ENCODE measurements around the gene C5AR2. TPM values are rescaled to one million over a fixed set of nuclear protein-coding genes. Genes with fewer than 3 reads are reported as not detected.
"Not testable (repeated sequence)": the region's sequence is repeated elsewhere in the genome, so short reads cannot be mapped to it uniquely, and the experiment has no call there.

Gene C5AR2
- total and polyA plus RNA-seq, 2 experiments from 2014 or later: 0.28 TPM; not detected in 1

- not testable (repeated sequence) for H3K4me1 Mint-ChIP-seq; H2AFZ ChIP-seq; H3K9me2 ChIP-seq (ENCODE audit: insufficient read depth); H3K27me3 ChIP-seq (ENCODE audit: insufficient read depth); H3K9me3 Mint-ChIP-seq; H3K4me3 Mint-ChIP-seq; H3K27ac ChIP-seq (ENCODE audit: low read depth); H4K20me1 ChIP-seq (replicated peaks; ENCODE audit: insufficient read depth); H3K4me2 ChIP-seq; H3K4me1 ChIP-seq (ENCODE audit: insufficient read depth); ATAC-seq; DNase-seq (ENCODE audit: low spot score); H3K36me3 ChIP-seq (ENCODE audit: insufficient read depth); H3K27ac Mint-ChIP-seq; H3K79me2 ChIP-seq (replicated peaks; ENCODE audit: insufficient read depth); H3K4me3 ChIP-seq; H3F3A ChIP-seq (replicated peaks; ENCODE audit: low read depth)
- H3K27me3 Mint-ChIP-seq (ENCODE audit: insufficient read depth, low read depth, poor library complexity): peaks cover 22% of the 10 kb centered on the region
- H3K36me3 Mint-ChIP-seq (ENCODE audit: low read depth): peaks cover 24% of the 10 kb centered on the region
These were observed 52.6 kb downstream of the C5AR2 start for GRCh38 chr19:47384533-47384932.

DNA sequence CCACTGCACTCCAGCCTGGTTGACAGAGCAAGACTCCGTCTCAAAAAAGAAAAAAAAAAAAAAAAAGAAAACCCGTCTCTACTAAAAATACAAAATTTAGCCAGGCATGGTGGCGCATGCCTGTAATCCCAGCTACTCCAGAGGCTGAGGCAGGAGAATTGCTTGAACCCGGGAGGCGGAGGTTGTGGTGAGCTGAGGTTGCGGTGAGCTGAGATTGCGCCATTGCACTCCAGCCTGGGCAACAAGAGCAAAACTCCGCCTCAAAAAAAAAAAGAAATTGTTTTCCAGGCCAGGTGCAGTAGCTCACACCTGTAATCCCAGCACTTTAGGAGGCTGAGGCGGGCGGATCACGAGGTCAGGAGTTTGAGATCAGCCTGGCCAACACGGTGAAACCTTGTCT lies 54.6 kb downstream of the C5AR2 start:
- not testable (repeated sequence) for H4K20me1 ChIP-seq (replicated peaks; ENCODE audit: insufficient read depth); H3K4me2 ChIP-seq; H3K9me2 ChIP-seq (ENCODE audit: insufficient read depth); DNase-seq (ENCODE audit: low spot score); H2AFZ ChIP-seq; H3K36me3 ChIP-seq (ENCODE audit: insufficient read depth); ATAC-seq; H3K4me1 ChIP-seq (ENCODE audit: insufficient read depth); H3K79me2 ChIP-seq (replicated peaks; ENCODE audit: insufficient read depth); H3K9me3 Mint-ChIP-seq; H3K4me3 Mint-ChIP-seq; H3K4me3 ChIP-seq; H3K27me3 ChIP-seq (ENCODE audit: insufficient read depth); H3K27ac ChIP-seq (ENCODE audit: low read depth); H3K27ac Mint-ChIP-seq; H3K36me3 Mint-ChIP-seq (ENCODE audit: low read depth)
- Mint-ChIP-seq H3K4me1 (peaks cover 15% of the 10 kb centered on the region), H3K27me3 (ENCODE audit: insufficient read depth, low read depth, poor library complexity) (peaks cover 27% of the 10 kb centered on the region)
- peaks cover 17% of the 10 kb centered on the region for H3F3A ChIP-seq (replicated peaks; ENCODE audit: low read depth)

DNA sequence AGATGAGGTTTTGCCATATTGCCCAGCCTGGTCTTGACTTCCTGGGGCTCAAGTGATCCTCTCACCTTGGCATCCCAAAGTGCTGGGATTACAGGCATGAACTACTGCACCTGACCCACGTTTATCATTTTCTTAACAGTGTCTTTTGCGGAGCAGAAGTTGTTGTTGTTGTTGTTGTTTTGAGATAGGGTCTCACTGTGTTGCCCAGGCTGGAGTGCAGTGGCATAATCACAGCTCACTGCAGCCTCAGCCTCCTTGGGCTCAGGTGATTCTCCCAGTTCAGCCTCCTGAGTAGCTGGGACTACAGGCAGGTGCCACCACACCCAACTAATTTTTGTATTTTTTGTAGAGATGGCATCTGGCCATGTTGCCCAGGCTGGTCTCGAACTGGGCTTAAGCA lies 55.6 kb downstream of the C5AR2 start:
- peaks cover 15% of the 10 kb centered on the region for H3K9me3 Mint-ChIP-seq
- H3K27me3 Mint-ChIP-seq (ENCODE audit: insufficient read depth, low read depth, poor library complexity): peaks cover 26% of the 10 kb centered on the region

GRCh38 chr19:47388721-47389120 lies 56.7 kb downstream of the C5AR2 start:
- Mint-ChIP-seq H3K4me1 (peaks cover 15% of the 10 kb centered on the region), H3K27me3 (ENCODE audit: insufficient read depth, low read depth, poor library complexity) (peaks cover 28% of the 10 kb centered on the region), H3K36me3 (ENCODE audit: low read depth) (peaks cover 22% of the 10 kb centered on the region), H3K9me3 (peaks cover 26% of the 10 kb centered on the region)
- not testable (repeated sequence) for H3K4me3 Mint-ChIP-seq; H4K20me1 ChIP-seq (replicated peaks; ENCODE audit: insufficient read depth); H3K36me3 ChIP-seq (ENCODE audit: insufficient read depth); H3K4me3 ChIP-seq; ATAC-seq; H3K79me2 ChIP-seq (replicated peaks; ENCODE audit: insufficient read depth); H3K27ac Mint-ChIP-seq; H3K27ac ChIP-seq (ENCODE audit: low read depth); H3K9me2 ChIP-seq (ENCODE audit: insufficient read depth); H3K4me1 ChIP-seq (ENCODE audit: insufficient read depth); H3K27me3 ChIP-seq (ENCODE audit: insufficient read depth); H3K4me2 ChIP-seq; DNase-seq (ENCODE audit: low spot score); H2AFZ ChIP-seq
- peaks cover 11% of the 10 kb centered on the region; the same call in 1 of the 2 replicates for H3F3A ChIP-seq (replicated peaks; ENCODE audit: low read depth)

More for the DNA sequence above, 55.6 kb downstream of the C5AR2 start:
- not testable (repeated sequence) for H3K27ac Mint-ChIP-seq; H3K9me2 ChIP-seq (ENCODE audit: insufficient read depth); H3K4me1 ChIP-seq (ENCODE audit: insufficient read depth); H3K27ac ChIP-seq (ENCODE audit: low read depth); DNase-seq (ENCODE audit: low spot score); ATAC-seq; H3K27me3 ChIP-seq (ENCODE audit: insufficient read depth); H3K4me3 Mint-ChIP-seq; H4K20me1 ChIP-seq (replicated peaks; ENCODE audit: insufficient read depth); H3K36me3 ChIP-seq (ENCODE audit: insufficient read depth); H2AFZ ChIP-seq; H3K79me2 ChIP-seq (replicated peaks; ENCODE audit: insufficient read depth); H3K4me2 ChIP-seq; H3K4me3 ChIP-seq
- peaks cover 11% of the 10 kb centered on the region; the same call in 1 of the 2 replicates for H3F3A ChIP-seq (replicated peaks; ENCODE audit: low read depth)
- H3K4me1 Mint-ChIP-seq: peaks cover 15% of the 10 kb centered on the region
- peaks cover 12% of the 10 kb centered on the region for H3K36me3 Mint-ChIP-seq (ENCODE audit: low read depth)

All from GM23338 (cell line).